Astrocyte (in vitro differentiated cells and primary cell): Measurements from ENCODE around the gene IFI44. TPM values are rescaled to one million over a fixed set of nuclear protein-coding genes. Genes with fewer than 3 reads are reported as not detected.

Experiments
- DNase-seq: peaks from one replicate; pipeline ENCODE4 v3.0.0-alpha.2; 2010; ENCODE audit warnings: low read depth
- FAIRE-seq: peaks from 2 replicates; lab custom pipeline; 2011; peaks lifted over from hg19 to GRCh38; lab: Jason Lieb, UNC
- H2AFZ ChIP-seq: 2 replicates; pipeline ENCODE4 v1.6.0; 2012; ENCODE audit warnings: low read depth, low read length, inconsistent platforms
- H3K27ac ChIP-seq: 2 replicates; pipeline ENCODE4 v1.5.1; 2011; ENCODE audit warnings: low read depth, low read length, inconsistent platforms
- H3K27me3 ChIP-seq: 2 replicates; pipeline ENCODE4 v1.6.0; 2011; ENCODE audit warnings: low read length, inconsistent platforms; ENCODE audit not compliant: insufficient read depth
- H3K36me3 ChIP-seq: 2 replicates; pipeline ENCODE4 v1.5.1; 2011; ENCODE audit warnings: low read length, inconsistent platforms; ENCODE audit not compliant: insufficient read depth
- H3K4me1 ChIP-seq: 2 replicates; pipeline ENCODE4 v1.5.1; 2011; ENCODE audit warnings: low read length, inconsistent platforms; ENCODE audit not compliant: insufficient read depth
- H3K4me2 ChIP-seq: 2 replicates; pipeline ENCODE4 v1.6.0; 2012; ENCODE audit warnings: low read length, inconsistent platforms
- H3K4me3 ChIP-seq: 2 replicates; pipeline ENCODE4 v1.5.1; 2011; ENCODE audit warnings: low read depth, mild to moderate bottlenecking, low read length, inconsistent platforms; ENCODE audit not compliant: insufficient read depth
- H3K79me2 ChIP-seq: 2 replicates; pipeline ENCODE4 v1.6.0; 2012; ENCODE audit warnings: mild to moderate bottlenecking, low read length, inconsistent platforms; ENCODE audit not compliant: insufficient read depth
- H3K9ac ChIP-seq: 2 replicates; pipeline ENCODE4 v1.6.0; 2012; ENCODE audit warnings: mild to moderate bottlenecking, low read length, inconsistent platforms
- H3K9me3 ChIP-seq: 2 replicates; pipeline ENCODE4 v1.5.1; 2012; ENCODE audit warnings: low read depth, mild to moderate bottlenecking, low read length, inconsistent platforms; ENCODE audit not compliant: insufficient read depth
- H4K20me1 ChIP-seq: 2 replicates; pipeline ENCODE4 v1.6.0; 2012; ENCODE audit warnings: low read length, inconsistent platforms; ENCODE audit not compliant: insufficient read depth
- H3K27ac Mint-ChIP-seq: one replicate; pipeline ENCODE4 v1.8.0; 2021; ENCODE audit warnings: mild to moderate bottlenecking, mixed read lengths; ENCODE audit not compliant: unreplicated experiment
- H3K27me3 Mint-ChIP-seq: one replicate; pipeline ENCODE4 v1.8.0; 2021; ENCODE audit warnings: low read depth, mixed read lengths; ENCODE audit not compliant: unreplicated experiment
- H3K36me3 Mint-ChIP-seq: one replicate; pipeline ENCODE4 v1.8.0; 2021; ENCODE audit warnings: low read depth, mixed read lengths; ENCODE audit not compliant: unreplicated experiment
- H3K4me1 Mint-ChIP-seq: one replicate; pipeline ENCODE4 v1.8.0; 2021; ENCODE audit warnings: low read depth, mixed read lengths; ENCODE audit not compliant: unreplicated experiment
- H3K4me3 Mint-ChIP-seq: one replicate; pipeline ENCODE4 v1.8.0; 2021; ENCODE audit warnings: mild to moderate bottlenecking, moderate library complexity, mixed read lengths; ENCODE audit not compliant: unreplicated experiment
- H3K9me3 Mint-ChIP-seq: one replicate; pipeline ENCODE4 v1.8.0; 2021; ENCODE audit warnings: mild to moderate bottlenecking, mixed read lengths; ENCODE audit not compliant: unreplicated experiment
- EZH2 ChIP-seq: IDR thresholded peaks from 2 replicates; pipeline ENCODE4 v1.6.1; 2012; ENCODE audit warnings: mild to moderate bottlenecking, low read length, inconsistent platforms; ENCODE audit not compliant: insufficient read depth
- total RNA-seq: library from RNA; stranded (reverse); gene quantifications from 2 replicates; pipeline ENCODE4 v1.2.1, GENCODE V29; 2021
- TF ChIP-seq, protein P1 (sequence below): IDR thresholded peaks from 2 replicates; pipeline ENCODE4 v1.5.1; 2011; ENCODE audit warnings: low read depth, mild to moderate bottlenecking, inconsistent platforms, low read length, moderate library complexity; ENCODE audit not compliant: insufficient read depth

The IFI44 gene
- total RNA-seq, 1 donor from 2014 or later: 144 TPM

DNA sequence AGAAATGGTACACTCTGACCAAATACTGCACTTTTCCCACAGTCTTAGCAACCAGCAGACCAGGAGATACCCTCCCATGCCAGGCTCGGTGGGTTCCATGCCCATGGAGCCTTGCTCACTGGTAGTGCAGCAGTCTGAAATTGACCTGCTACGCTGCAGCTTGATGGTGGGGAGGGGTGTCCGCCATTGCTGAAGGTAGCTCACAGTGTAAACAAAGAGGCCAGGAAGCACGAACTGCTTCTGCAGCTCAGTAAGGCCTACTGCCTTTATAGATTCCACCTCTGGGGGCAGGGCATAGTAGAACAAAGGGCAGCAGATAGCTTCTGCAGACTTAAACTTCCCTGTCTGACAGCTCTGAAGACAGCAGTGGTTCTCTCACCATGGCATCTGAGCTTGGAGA, 41.7 kb upstream of the IFI44 start:
- Mint-ChIP-seq H3K4me1 (no peaks in the 10 kb centered on the region), H3K27ac (no peak overlapping the region), H3K9me3 (peaks cover 4% of the 10 kb centered on the region), H3K36me3 (peaks cover 1% of the 10 kb centered on the region), H3K4me3 (no peak overlapping the region), H3K27me3 (peaks cover 5% of the 10 kb centered on the region)
- Histone ChIP-seq H3K36me3 (no peaks in the 10 kb centered on the region), H4K20me1 (no peaks in the 10 kb centered on the region), H3K4me1 (no peaks in the 10 kb centered on the region), H3K79me2 (no peaks in the 10 kb centered on the region), H3K9ac (no peak overlapping the region), H3K27me3 (no peaks in the 10 kb centered on the region), H2AFZ (no peak overlapping the region), H3K27ac (no peak overlapping the region), H3K9me3 (no peaks in the 10 kb centered on the region), H3K4me2 (no peak overlapping the region), H3K4me3 (no peak overlapping the region)
- FAIRE-seq (no peak), DNase-seq (no peak)
- no peak for TF ChIP-seq EZH2
- TF ChIP-seq, protein P1, sequence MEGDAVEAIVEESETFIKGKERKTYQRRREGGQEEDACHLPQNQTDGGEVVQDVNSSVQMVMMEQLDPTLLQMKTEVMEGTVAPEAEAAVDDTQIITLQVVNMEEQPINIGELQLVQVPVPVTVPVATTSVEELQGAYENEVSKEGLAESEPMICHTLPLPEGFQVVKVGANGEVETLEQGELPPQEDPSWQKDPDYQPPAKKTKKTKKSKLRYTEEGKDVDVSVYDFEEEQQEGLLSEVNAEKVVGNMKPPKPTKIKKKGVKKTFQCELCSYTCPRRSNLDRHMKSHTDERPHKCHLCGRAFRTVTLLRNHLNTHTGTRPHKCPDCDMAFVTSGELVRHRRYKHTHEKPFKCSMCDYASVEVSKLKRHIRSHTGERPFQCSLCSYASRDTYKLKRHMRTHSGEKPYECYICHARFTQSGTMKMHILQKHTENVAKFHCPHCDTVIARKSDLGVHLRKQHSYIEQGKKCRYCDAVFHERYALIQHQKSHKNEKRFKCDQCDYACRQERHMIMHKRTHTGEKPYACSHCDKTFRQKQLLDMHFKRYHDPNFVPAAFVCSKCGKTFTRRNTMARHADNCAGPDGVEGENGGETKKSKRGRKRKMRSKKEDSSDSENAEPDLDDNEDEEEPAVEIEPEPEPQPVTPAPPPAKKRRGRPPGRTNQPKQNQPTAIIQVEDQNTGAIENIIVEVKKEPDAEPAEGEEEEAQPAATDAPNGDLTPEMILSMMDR: no peak

DNA sequence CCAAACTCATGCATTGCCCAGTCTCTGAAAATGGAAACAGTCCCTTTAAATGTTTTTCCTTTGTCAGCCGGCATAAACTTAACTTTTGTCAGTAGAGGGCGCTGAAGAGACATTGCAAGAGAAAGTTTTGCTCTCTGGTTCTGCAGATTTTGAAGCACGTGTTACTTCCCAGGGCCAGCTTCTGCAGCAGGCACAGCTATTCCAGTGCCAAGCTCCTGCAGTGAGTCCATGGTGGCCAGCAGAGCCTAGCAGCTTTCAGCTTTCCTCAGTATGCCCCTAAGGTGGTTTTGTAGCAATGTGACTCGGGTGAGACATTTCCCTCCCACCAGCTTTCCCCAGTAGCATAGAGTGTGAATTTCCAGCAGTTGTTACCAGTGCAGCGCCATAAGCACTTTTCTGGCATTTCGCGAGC, 32.0 kb upstream of the IFI44 start:
- Histone ChIP-seq H3K27ac (no peak overlapping the region), H3K4me1 (peaks cover 14% of the 10 kb centered on the region), H3K36me3 (no peaks in the 10 kb centered on the region), H3K4me3 (no peak overlapping the region), H3K9ac (no peak overlapping the region), H3K27me3 (no peaks in the 10 kb centered on the region), H3K79me2 (no peaks in the 10 kb centered on the region), H3K4me2 (peak overlapping the region; percentile 54), H3K9me3 (no peaks in the 10 kb centered on the region), H2AFZ (peak overlapping the region; percentile 40), H4K20me1 (no peaks in the 10 kb centered on the region)
- Mint-ChIP-seq H3K27me3 (no peaks in the 10 kb centered on the region), H3K4me1 (peaks cover 23% of the 10 kb centered on the region), H3K4me3 (no peak overlapping the region), H3K27ac (peak overlapping the region; percentile 8), H3K36me3 (peaks cover 8% of the 10 kb centered on the region), H3K9me3 (peaks cover 4% of the 10 kb centered on the region)
- no peak for TF ChIP-seq EZH2
- TF ChIP-seq, protein P1: peak; percentile 96
- FAIRE-seq: no peak
- DNase-seq: peak; percentile 63

DNA sequence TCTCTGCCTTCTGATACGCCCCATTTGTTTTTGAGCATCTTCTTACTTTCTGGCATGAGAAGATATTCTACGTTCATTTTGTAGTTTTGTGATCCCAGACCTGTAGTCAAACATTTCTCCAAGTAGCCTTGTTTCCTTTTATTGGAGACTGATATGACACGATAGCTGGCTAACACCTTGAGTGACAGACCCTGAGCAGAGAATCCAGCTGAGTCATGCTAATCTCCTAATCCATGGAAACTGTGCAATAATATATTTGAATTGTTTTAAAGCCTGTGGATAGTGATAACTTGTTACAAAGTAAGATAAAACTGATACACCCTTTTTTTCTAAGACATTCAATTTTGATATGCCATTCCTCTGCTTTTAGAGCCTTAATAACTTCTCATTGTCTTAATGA, 30.6 kb upstream of the IFI44 start:
- Histone ChIP-seq H3K4me2 (peak overlapping the region; percentile 77), H3K4me1 (peaks cover 14% of the 10 kb centered on the region), H3K9ac (no peak overlapping the region), H3K27ac (no peak overlapping the region), H4K20me1 (no peaks in the 10 kb centered on the region), H3K79me2 (no peaks in the 10 kb centered on the region), H3K9me3 (no peaks in the 10 kb centered on the region), H2AFZ (no peak overlapping the region), H3K27me3 (no peaks in the 10 kb centered on the region), H3K4me3 (no peak overlapping the region), H3K36me3 (no peaks in the 10 kb centered on the region)
- no peak for TF ChIP-seq EZH2
- TF ChIP-seq, protein P1: no peak
- FAIRE-seq (no peak), DNase-seq (no peak)
- Mint-ChIP-seq H3K36me3 (peaks cover 12% of the 10 kb centered on the region), H3K27ac (peak overlapping the region; percentile 87), H3K4me3 (peak overlapping the region; percentile 42), H3K9me3 (no peaks in the 10 kb centered on the region), H3K4me1 (peaks cover 23% of the 10 kb centered on the region), H3K27me3 (no peaks in the 10 kb centered on the region)
